Cerebellar nuclear complex (tissue), 1 donor: ENCODE measurements around the gene SHISA3.

Source experiments
- DNase-seq, 2 experiments: peaks; one replicate each; lab custom pipeline; 2025; lab: John Stamatoyannopoulos, UW

The SHISA3 gene

GRCh38 chr4:42391981-42392380, 5.3 kb upstream of the SHISA3 start:
- DNase-seq = no peak

DNA sequence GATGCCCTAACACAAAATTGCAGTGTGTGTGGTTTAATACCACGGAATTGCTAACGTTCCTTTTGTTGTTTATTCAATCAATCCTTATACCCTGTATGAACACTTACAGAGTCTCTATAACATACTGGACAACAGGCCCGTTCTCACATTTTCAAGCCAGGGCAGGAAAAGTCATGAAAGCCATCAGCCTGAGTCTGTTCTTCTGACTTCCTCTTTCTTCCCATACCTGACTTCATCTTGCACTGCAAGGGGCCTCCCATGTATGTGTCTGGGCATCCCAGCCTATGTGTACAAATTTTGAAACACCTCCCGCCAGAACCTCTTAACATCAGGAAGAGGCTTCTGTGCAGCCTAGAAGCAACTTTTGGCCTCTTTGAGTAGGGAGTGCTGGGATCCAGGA, 4.9 kb upstream of the SHISA3 start:
- no peak for DNase-seq

- no peak for DNase-seq
Measured at GRCh38 chr4:42395595-42395994, 1.7 kb upstream of the SHISA3 start.

DNA sequence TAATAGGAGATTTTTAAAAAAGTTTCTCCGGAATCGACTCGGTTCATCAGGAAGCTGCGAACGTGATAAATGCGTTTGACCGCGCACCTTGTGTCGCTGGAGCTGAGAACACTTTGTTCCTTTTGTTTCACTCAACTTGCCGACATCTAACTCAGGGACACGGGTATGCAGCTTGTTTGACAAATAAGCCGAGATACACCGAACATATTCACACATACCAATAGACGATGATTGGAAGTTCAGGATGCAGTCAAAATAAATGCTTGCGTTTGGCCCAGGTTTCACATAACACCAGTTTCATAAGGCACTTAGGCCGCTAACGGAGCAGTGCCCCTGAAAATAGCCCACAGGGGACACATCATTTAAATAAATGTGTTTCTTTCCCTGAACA, 932 bp upstream of the SHISA3 start:
- no peak for DNase-seq

GRCh38 chr4:42397635-42398170, 415 bp downstream of the SHISA3 start:
- no peak for DNase-seq

DNA sequence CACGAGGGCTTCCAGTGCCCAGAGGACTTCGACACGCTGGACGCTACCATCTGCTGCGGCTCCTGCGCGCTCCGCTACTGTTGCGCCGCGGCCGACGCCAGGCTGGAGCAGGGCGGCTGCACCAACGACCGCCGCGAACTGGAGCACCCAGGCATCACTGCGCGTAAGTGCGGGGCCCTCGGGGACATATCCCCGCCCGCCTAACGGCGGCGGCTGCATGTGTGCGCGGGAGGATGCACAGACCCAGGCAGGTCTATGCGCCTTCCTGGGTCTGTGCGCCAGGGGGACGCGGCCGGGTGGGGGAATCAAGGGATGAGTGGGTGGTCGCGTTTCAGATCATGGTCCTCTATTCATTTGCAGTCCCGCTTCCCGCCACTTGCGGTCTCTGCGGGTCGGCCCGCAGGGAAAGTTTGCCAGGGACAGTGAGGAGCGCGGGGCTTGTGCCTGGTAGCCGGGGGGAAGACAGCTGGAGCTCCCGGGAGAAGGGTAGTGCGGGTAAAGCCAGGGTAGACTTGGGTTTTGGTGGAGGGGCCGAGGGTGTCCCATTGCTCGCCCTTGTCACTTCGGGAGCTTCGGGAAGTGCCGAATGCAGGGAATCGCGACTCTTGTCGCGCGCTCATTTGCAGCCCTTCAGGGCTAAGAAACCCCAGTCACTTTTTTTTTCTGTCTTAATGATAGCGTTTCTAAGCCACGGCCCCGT, 1.0 kb downstream of the SHISA3 start:
- DNase-seq = no peak

DNA sequence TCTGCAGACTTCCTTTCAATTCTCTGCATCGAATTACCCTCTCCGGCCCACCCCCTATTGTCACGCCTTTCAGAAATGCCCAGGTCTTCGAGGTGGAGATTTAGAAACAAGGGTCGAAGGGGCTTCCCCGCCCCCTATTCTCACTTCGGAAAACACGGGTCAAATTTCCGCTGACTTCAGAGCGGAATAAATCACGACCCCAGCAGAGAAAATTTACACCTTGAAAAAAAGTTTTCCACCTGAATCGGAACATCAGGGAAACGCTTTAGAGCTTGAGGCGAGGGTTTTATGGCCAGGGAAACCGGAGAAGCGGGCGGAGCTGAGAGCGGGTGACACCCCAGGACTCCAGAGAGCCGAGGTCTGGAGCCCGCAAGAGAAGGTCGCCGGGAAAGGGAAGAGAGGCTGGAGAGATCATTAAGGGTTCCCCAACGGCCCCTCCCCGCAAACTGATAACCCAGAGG, 1.6 kb downstream of the SHISA3 start:
- DNase-seq = no peak

DNA sequence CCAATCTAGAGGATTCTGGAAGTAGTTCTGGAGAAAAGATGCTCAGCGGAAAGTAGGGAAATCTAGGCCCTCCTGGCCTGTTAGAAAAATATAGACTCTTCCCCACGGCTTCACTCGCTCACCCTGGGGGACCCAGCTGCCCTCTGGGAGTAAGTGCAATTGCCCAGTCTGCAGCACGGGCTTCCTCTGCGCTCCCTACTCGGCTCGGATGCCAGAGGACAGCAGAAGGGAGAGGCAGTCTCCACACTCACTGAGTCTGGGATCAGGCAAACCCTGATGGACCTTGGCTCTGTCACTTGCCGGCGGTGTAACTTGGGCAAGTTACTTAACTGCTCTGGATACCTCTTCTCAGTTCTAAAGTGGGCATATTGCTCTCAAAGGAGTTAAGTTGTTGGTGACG, 2.1 kb downstream of the SHISA3 start:
- no peak for DNase-seq

- no peak for DNase-seq
Measured at GRCh38 chr4:42401171-42401570, 3.9 kb downstream of the SHISA3 start.

- no peak for DNase-seq
Measured at GRCh38 chr4:42404001-42404400, 6.7 kb downstream of the SHISA3 start.

DNA sequence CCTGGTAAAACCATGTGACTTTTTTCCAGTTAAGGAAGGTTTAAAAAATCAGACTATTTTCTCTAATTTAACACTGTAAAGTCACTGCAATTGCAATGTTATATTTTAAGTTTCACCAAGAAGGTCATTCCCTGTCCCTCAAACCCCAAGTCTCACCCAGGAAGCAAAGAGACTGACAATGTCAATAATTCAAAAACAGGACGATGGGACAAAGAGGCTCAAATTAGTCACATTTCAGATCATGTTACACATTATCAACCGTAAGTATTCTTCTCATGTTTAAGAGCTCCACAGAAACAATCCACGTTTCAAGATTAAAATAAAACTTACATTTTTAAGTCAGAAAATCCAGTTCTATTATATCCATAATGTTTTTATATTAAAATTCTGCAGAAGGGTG, 13.2 kb downstream of the SHISA3 start:
- DNase-seq = no peak

GRCh38 chr4:42411803-42412202, 14.5 kb downstream of the SHISA3 start:
- DNase-seq = no peak

- no peak for DNase-seq
Measured at GRCh38 chr4:42412251-42412650, 15.0 kb downstream of the SHISA3 start.

DNA sequence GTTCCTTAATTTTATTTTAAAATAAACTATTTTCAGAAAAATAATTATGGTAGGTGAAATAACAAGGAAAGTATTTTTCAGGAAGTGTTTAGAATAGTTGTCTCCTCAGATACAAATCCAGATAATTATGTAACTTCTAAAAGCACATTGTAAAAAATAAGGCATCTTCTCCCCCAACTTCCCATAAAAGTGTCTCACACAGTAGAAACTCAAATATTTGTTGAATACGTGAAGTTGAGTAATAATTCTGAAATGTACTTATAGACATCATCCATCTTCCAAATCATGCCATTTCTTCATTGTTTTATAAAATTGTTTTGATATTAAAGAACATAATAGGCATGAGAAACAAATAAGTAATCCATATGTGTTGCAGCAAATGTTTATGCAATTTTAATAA, 18.0 kb downstream of the SHISA3 start:
- no peak for DNase-seq

GRCh38 chr4:42416017-42416416, 18.7 kb downstream of the SHISA3 start:
- no peak for DNase-seq

GRCh38 chr4:42417550-42417949, 20.3 kb downstream of the SHISA3 start:
- no peak for DNase-seq

- DNase-seq = no peak
Measured at GRCh38 chr4:42420140-42420539, 22.9 kb downstream of the SHISA3 start.

GRCh38 chr4:42425146-42426065, 28.1 kb downstream of the SHISA3 start:
- no peak for DNase-seq

DNA sequence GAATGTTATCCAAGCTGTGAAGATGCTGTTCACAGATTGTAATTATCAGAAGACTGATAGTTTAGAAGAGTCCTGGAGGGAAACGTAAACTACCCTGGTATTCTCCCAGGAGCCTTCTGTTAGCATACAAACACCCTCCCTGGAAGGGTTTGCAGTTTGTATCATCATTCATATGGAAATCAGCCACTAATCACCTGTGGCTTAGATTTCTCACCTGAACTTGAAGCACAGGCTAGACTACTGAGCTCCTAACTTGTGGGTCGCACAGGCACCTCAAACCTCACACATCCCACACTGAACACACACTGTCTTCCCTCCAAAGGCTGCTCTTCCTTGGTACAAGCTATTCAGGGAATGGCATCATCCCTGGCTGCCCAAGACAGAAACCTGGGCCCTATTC, 30.7 kb downstream of the SHISA3 start:
- DNase-seq = no peak

GRCh38 chr4:42436928-42437565, 39.8 kb downstream of the SHISA3 start:
- DNase-seq = no peak

DNA sequence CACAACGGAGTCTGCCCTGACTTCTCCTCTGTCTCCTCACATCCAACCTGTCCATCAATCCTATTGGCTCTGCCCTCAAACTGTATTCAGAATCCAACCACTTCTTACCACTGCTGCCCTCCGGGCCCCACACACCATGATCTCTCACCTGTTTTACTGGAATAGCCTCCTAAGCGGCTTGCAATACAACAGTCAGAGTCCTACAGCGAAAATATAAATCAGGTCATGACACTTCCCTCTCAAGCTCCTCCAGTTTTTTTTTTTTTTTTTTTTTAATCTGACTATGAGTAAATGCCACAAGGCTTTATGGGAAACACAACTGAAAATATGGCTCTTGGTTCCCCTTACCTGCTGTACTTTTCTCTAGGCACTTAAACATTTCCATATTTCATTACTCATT, 42.8 kb downstream of the SHISA3 start:
- DNase-seq = no peak

- no peak for DNase-seq
Measured at GRCh38 chr4:42442601-42443000, 45.3 kb downstream of the SHISA3 start.

- DNase-seq = no peak
Measured at GRCh38 chr4:42445038-42445437, 47.8 kb downstream of the SHISA3 start.
